ENCODE results near the gene GPATCH2L. TPM values are rescaled to one million over a fixed set of nuclear protein-coding genes. Genes with fewer than 3 reads are reported as not detected.

The GPATCH2L gene
- polyA plus RNA-seq, 3 donors: 10.6 to 28.3 (median 13.8) TPM

DNA sequence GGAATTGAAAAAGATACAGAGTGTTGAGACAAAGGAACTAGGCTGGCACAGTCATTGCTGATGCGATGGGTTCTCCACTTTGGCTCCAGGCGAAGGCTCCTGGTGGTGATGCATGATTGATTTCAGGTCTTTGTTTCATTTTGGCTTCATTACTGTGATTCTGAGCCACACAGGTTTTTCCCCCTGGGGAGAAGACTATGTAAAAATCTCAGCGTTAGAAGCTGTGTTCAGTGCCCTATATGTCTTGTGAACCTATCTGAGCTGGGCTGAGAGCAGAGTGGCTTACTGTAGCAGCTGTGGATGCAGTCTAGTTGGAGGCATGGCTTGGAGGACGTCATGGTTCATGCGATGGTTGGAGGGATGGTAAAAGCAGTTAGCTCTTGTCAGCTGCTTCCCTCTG, 54.0 kb downstream of the GPATCH2L start:
- Histone ChIP-seq H3K79me2 (ENCODE audit: insufficient read depth, low read length) (no peaks in the 10 kb centered on the region), H3K4me2 (replicated peaks; ENCODE audit: extremely low read depth, low read length, poor library complexity, severe bottlenecking) (no peak overlapping the region), H3K9me3 (replicated peaks in 1 of 2; ENCODE audit: control insufficient read depth in 1 of 2, insufficient read depth in 1 of 2, low read length in 2 of 2) (no peaks in the 10 kb centered on the region), H3K27ac (ENCODE audit: low read depth in 1 of 2, low read length in 2 of 2) (no peak overlapping the region), H3K27me3 (ENCODE audit: control insufficient read depth in 2 of 2, insufficient read depth in 2 of 2, low read length in 2 of 2) (no peaks in the 10 kb centered on the region), H3K4me3 (replicated peaks in 1 of 3; ENCODE audit: low read depth in 2 of 3, low read length in 3 of 3) (no peak overlapping the region), H4K20me1 (ENCODE audit: insufficient read depth, low read length) (no peaks in the 10 kb centered on the region), H2AFZ (ENCODE audit: insufficient read depth, low read depth, low read length, poor library complexity, severe bottlenecking) (no peak overlapping the region), H3K4me1 (ENCODE audit: control insufficient read depth in 1 of 2, insufficient read depth in 2 of 2, low read length in 2 of 2) (no peaks in the 10 kb centered on the region), H3K36me3 (replicated peaks in 1 of 2; ENCODE audit: control insufficient read depth in 1 of 2, insufficient read depth in 2 of 2, low read length in 2 of 2) (peaks cover 34 to 61% of the 10 kb centered on the region in 2 donors), H3K9ac (ENCODE audit: insufficient read depth, low read length, poor library complexity, severe bottlenecking) (no peak overlapping the region)
- intact Hi-C loops (cut with micrococcal nuclease): no loop called here
- peaks cover 4% of the 10 kb centered on the region for H3K4me1 Mint-ChIP-seq
- peaks cover 41 to 57% of the 10 kb centered on the region in 2 donors for H3K36me3 Mint-ChIP-seq
- H3K4me3 Mint-ChIP-seq: no peak overlapping the region
- no peaks in the 10 kb centered on the region for H3K9me3 Mint-ChIP-seq
- TF ChIP-seq, protein P1, sequence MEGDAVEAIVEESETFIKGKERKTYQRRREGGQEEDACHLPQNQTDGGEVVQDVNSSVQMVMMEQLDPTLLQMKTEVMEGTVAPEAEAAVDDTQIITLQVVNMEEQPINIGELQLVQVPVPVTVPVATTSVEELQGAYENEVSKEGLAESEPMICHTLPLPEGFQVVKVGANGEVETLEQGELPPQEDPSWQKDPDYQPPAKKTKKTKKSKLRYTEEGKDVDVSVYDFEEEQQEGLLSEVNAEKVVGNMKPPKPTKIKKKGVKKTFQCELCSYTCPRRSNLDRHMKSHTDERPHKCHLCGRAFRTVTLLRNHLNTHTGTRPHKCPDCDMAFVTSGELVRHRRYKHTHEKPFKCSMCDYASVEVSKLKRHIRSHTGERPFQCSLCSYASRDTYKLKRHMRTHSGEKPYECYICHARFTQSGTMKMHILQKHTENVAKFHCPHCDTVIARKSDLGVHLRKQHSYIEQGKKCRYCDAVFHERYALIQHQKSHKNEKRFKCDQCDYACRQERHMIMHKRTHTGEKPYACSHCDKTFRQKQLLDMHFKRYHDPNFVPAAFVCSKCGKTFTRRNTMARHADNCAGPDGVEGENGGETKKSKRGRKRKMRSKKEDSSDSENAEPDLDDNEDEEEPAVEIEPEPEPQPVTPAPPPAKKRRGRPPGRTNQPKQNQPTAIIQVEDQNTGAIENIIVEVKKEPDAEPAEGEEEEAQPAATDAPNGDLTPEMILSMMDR (IDR thresholded peaks at IDR 0.05): no peak
- no peaks in the 10 kb centered on the region for H3K27me3 Mint-ChIP-seq (ENCODE audit: low read depth in 3 of 3)
- H3K27ac Mint-ChIP-seq: peak overlapping the region in 1 of 7 donors; percentile 35
- WGBS (ENCODE audit: insufficient coverage): 100% methylated on average over 2 of the region's 5 CpGs
- DNase-seq: no peak

- H3K27ac Mint-ChIP-seq: peak overlapping the region in 1 of 7 donors; percentile 72
- Histone ChIP-seq H3K9ac (ENCODE audit: insufficient read depth, low read length, poor library complexity, severe bottlenecking) (no peak overlapping the region), H2AFZ (ENCODE audit: insufficient read depth, low read depth, low read length, poor library complexity, severe bottlenecking) (no peak overlapping the region), H3K27ac (ENCODE audit: low read depth in 1 of 2, low read length in 2 of 2) (no peak overlapping the region), H3K4me2 (replicated peaks; ENCODE audit: extremely low read depth, low read length, poor library complexity, severe bottlenecking) (no peak overlapping the region), H3K36me3 (replicated peaks in 1 of 2; ENCODE audit: control insufficient read depth in 1 of 2, insufficient read depth in 2 of 2, low read length in 2 of 2) (peaks cover 7 to 35% of the 10 kb centered on the region in 2 donors), H3K79me2 (ENCODE audit: insufficient read depth, low read length) (no peaks in the 10 kb centered on the region), H3K9me3 (replicated peaks in 1 of 2; ENCODE audit: control insufficient read depth in 1 of 2, insufficient read depth in 1 of 2, low read length in 2 of 2) (no peaks in the 10 kb centered on the region), H4K20me1 (ENCODE audit: insufficient read depth, low read length) (no peaks in the 10 kb centered on the region), H3K4me1 (ENCODE audit: control insufficient read depth in 1 of 2, insufficient read depth in 2 of 2, low read length in 2 of 2) (no peaks in the 10 kb centered on the region), H3K27me3 (ENCODE audit: control insufficient read depth in 2 of 2, insufficient read depth in 2 of 2, low read length in 2 of 2) (no peaks in the 10 kb centered on the region), H3K4me3 (replicated peaks in 1 of 3; ENCODE audit: low read depth in 2 of 3, low read length in 3 of 3) (no peak overlapping the region)
- TF ChIP-seq, protein P1 (IDR thresholded peaks at IDR 0.05): no peak
- H3K4me1 Mint-ChIP-seq: peaks cover 1% of the 10 kb centered on the region
- WGBS (ENCODE audit: insufficient coverage): 49% methylated on average over 5 of the region's 5 CpGs
- intact Hi-C loops (cut with micrococcal nuclease): no loop called here
- H3K27me3 Mint-ChIP-seq (ENCODE audit: low read depth in 3 of 3): no peaks in the 10 kb centered on the region
- no peak overlapping the region for H3K4me3 Mint-ChIP-seq
- DNase-seq: no peak
- H3K36me3 Mint-ChIP-seq: peaks cover 18 to 33% of the 10 kb centered on the region in 2 donors
- peaks cover 0 to 2% (median 0%) of the 10 kb centered on the region in 7 donors for H3K9me3 Mint-ChIP-seq
These were observed 56.6 kb downstream of the GPATCH2L start for GRCh38 chr14:76208340-76208739.

Data from CD14-positive monocyte (primary cell).